Smooth muscle cell (in vitro differentiated cells): ENCODE measurements around the gene YPEL2. TPM values are rescaled to one million over a fixed set of nuclear protein-coding genes. Genes with fewer than 3 reads are reported as not detected.

Source experiments
- DNase-seq: peaks from one replicate; lab custom pipeline; 2025; ENCODE audit not compliant: unreplicated experiment; lab: John Stamatoyannopoulos, UW
- H2AFZ ChIP-seq: fragments of 200-600 bp; sonication (generic); 2 replicates; pipeline ENCODE4 v1.6.0; 2016; ENCODE audit warnings: antibody characterized with exemption, low read depth, mild to moderate bottlenecking
- H3F3A ChIP-seq: fragments of 200-600 bp; sonication (generic); 2 replicates; pipeline ENCODE4 v1.6.0; 2017; ENCODE audit warnings: antibody characterized with exemption, low read depth
- H3K27ac ChIP-seq: fragments of 200-600 bp; sonication (generic); 2 replicates; pipeline ENCODE4 v1.5.1; 2016; ENCODE audit warnings: low read depth, mild to moderate bottlenecking
- H3K27me3 ChIP-seq: fragments of 200-600 bp; sonication (generic); 2 replicates; pipeline ENCODE4 v1.6.1; 2016; ENCODE audit warnings: low read depth, mild to moderate bottlenecking
- H3K36me3 ChIP-seq: fragments of 200-600 bp; sonication (generic); 2 replicates; pipeline ENCODE4 v1.5.1; 2016; ENCODE audit warnings: low read depth
- H3K4me1 ChIP-seq: fragments of 200-600 bp; sonication (generic); 2 replicates; pipeline ENCODE4 v1.5.1; 2016; ENCODE audit warnings: low read depth
- H3K4me2 ChIP-seq: fragments of 200-600 bp; sonication (generic); 2 replicates; pipeline ENCODE4 v1.6.0; 2016; ENCODE audit warnings: mild to moderate bottlenecking
- H3K4me3 ChIP-seq: fragments of 200-600 bp; sonication (generic); 2 replicates; pipeline ENCODE4 v1.5.1; 2016; ENCODE audit warnings: mild to moderate bottlenecking
- H3K79me2 ChIP-seq: fragments of 200-600 bp; sonication (generic); 2 replicates; pipeline ENCODE4 v1.6.0; 2016; ENCODE audit warnings: low read depth, mild to moderate bottlenecking
- H3K9ac ChIP-seq: fragments of 200-600 bp; sonication (generic); 2 replicates; pipeline ENCODE4 v1.6.0; 2016; ENCODE audit warnings: low read depth
- H3K9me3 ChIP-seq: fragments of 200-600 bp; sonication (generic); replicated peaks from 2 replicates; pipeline ENCODE4 v1.5.1; 2016; ENCODE audit warnings: low read depth
- H4K20me1 ChIP-seq: fragments of 200-600 bp; sonication (generic); 2 replicates; pipeline ENCODE4 v1.6.0; 2016; ENCODE audit warnings: low read depth
- CTCF ChIP-seq: fragments of 200-600 bp; sonication (generic); IDR thresholded peaks from 2 replicates; pipeline ENCODE4 v1.5.1; 2017; ENCODE audit warnings: borderline replicate concordance, mild to moderate bottlenecking, antibody characterized with exemption; ENCODE audit not compliant: insufficient read depth, poor library complexity, severe bottlenecking
- WGBS: methylation state at CpG from one replicate; pipeline ENCODE4 v1.1.7; 2016; ENCODE audit warnings: low lambda C conversion rate; 5-methylcytosine and 5-hydroxymethylcytosine counted together
- polyA plus RNA-seq: library from polyadenylated mRNA; unstranded; fragments of >200 nt; fragmentation: Nextera tagmentation; extraction: Ambion mirVana; gene quantifications from 2 replicates; pipeline ENCODE4 v1.2.1, GENCODE V29; 2016
- total RNA-seq: library from RNA; depleted of rRNA; stranded (reverse); fragments of >200 nt; gene quantifications from 2 replicates; pipeline ENCODE4 v1.2.3, GENCODE V29; 2014

YPEL2 gene
- total and polyA plus RNA-seq, 2 experiments from 2014 or later, result 4.0 to 9.6 TPM

DNA sequence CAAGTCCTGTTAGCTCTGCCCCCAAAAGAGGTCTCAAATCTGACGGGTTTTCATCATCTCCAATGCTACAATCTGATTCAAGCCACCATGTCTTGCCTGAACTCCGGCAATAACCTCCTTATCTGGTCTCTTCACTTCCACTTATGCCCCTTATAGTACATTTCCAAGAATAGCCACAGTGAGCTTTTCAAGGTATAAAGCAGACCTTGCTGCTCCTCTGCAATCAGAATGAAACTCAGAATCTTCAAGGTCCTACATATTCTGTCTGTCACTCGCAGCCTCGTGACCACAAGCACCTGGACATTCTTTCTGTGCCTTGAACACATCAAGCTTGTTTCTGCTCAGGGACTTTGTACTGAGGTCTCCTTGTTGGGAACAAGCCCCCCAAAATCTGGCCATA is 84.7 kb downstream of the YPEL2 start:
- Histone ChIP-seq H3K27me3 (no peaks in the 10 kb centered on the region), H4K20me1 (no peaks in the 10 kb centered on the region), H3K9ac (no peak overlapping the region), H3F3A (no peaks in the 10 kb centered on the region), H3K27ac (no peak overlapping the region), H2AFZ (no peak overlapping the region), H3K4me2 (no peak overlapping the region), H3K36me3 (no peaks in the 10 kb centered on the region), H3K4me1 (no peaks in the 10 kb centered on the region), H3K4me3 (no peak overlapping the region), H3K9me3 (no peaks in the 10 kb centered on the region), H3K79me2 (no peaks in the 10 kb centered on the region)
- 86% methylated on average over 4 of the region's 4 CpGs for WGBS
- no peak for DNase-seq
- TF ChIP-seq CTCF, result no peak

GRCh38 chr17:59417452-59417851 is 86.0 kb downstream of the YPEL2 start:
- Histone ChIP-seq H2AFZ (no peak overlapping the region), H3K9me3 (no peaks in the 10 kb centered on the region), H3F3A (no peaks in the 10 kb centered on the region), H3K9ac (no peak overlapping the region), H3K4me3 (no peak overlapping the region), H3K4me2 (no peak overlapping the region), H3K79me2 (no peaks in the 10 kb centered on the region), H3K36me3 (no peaks in the 10 kb centered on the region), H3K27me3 (no peaks in the 10 kb centered on the region), H3K4me1 (no peaks in the 10 kb centered on the region), H4K20me1 (no peaks in the 10 kb centered on the region), H3K27ac (no peak overlapping the region)
- no peak for TF ChIP-seq CTCF
- 94% methylated on average over 12 of the region's 12 CpGs for WGBS
- no peak for DNase-seq

GRCh38 chr17:59418732-59419166 is 87.3 kb downstream of the YPEL2 start:
- Histone ChIP-seq H3K4me1 (no peaks in the 10 kb centered on the region), H3K79me2 (no peaks in the 10 kb centered on the region), H4K20me1 (no peaks in the 10 kb centered on the region), H3K9me3 (no peaks in the 10 kb centered on the region), H3K27ac (no peak overlapping the region), H3K4me3 (no peak overlapping the region), H3K27me3 (no peaks in the 10 kb centered on the region), H3F3A (peaks cover 5% of the 10 kb centered on the region), H3K36me3 (no peaks in the 10 kb centered on the region), H3K9ac (no peak overlapping the region), H2AFZ (no peak overlapping the region), H3K4me2 (no peak overlapping the region)
- no peak for TF ChIP-seq CTCF
- WGBS, result 41% methylated on average over 4 of the region's 4 CpGs
- DNase-seq, result no peak

GRCh38 chr17:59420901-59421300 is 89.4 kb downstream of the YPEL2 start:
- Histone ChIP-seq H4K20me1 (no peaks in the 10 kb centered on the region), H3K27me3 (no peaks in the 10 kb centered on the region), H3K79me2 (no peaks in the 10 kb centered on the region), H3K4me3 (no peak overlapping the region), H3K4me2 (no peak overlapping the region), H3K4me1 (peaks cover 13% of the 10 kb centered on the region), H3F3A (peaks cover 24% of the 10 kb centered on the region), H3K27ac (no peak overlapping the region), H3K9me3 (no peaks in the 10 kb centered on the region), H3K9ac (no peak overlapping the region), H2AFZ (no peak overlapping the region), H3K36me3 (no peaks in the 10 kb centered on the region)
- 93% methylated on average over 2 of the region's 3 CpGs for WGBS
- no peak for TF ChIP-seq CTCF
- DNase-seq, result no peak
